ENCODE data around the gene GON4L.

GRCh38 chr1:155900161-155900560 lies 43.1 kb upstream of the GON4L start:
- no peak for TF ChIP-seq POLR2A (IDR thresholded peaks at IDR 0.05)
- TF ChIP-seq, protein P1, sequence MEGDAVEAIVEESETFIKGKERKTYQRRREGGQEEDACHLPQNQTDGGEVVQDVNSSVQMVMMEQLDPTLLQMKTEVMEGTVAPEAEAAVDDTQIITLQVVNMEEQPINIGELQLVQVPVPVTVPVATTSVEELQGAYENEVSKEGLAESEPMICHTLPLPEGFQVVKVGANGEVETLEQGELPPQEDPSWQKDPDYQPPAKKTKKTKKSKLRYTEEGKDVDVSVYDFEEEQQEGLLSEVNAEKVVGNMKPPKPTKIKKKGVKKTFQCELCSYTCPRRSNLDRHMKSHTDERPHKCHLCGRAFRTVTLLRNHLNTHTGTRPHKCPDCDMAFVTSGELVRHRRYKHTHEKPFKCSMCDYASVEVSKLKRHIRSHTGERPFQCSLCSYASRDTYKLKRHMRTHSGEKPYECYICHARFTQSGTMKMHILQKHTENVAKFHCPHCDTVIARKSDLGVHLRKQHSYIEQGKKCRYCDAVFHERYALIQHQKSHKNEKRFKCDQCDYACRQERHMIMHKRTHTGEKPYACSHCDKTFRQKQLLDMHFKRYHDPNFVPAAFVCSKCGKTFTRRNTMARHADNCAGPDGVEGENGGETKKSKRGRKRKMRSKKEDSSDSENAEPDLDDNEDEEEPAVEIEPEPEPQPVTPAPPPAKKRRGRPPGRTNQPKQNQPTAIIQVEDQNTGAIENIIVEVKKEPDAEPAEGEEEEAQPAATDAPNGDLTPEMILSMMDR (IDR thresholded peaks at IDR 0.05 in 4 of 5, conservative IDR thresholded peaks at IDR 0.05 in 1 of 5): no peak
